ENCODE results near the gene GALR2.
"Not testable (repeated sequence)": the region's sequence is repeated elsewhere in the genome, so short reads cannot be mapped to it uniquely, and the experiment has no call there.

Gene GALR2

GRCh38 chr17:76050538-76051467 is 23.8 kb upstream of the GALR2 start:
- no peak for DNase-seq (ENCODE audit: low read depth in 2 of 2)

- DNase-seq (ENCODE audit: low read depth in 2 of 2): no peak
These were observed 23.0 kb upstream of the GALR2 start for GRCh38 chr17:76051561-76051960.

GRCh38 chr17:76053246-76054111 is 21.1 kb upstream of the GALR2 start:
- DNase-seq (ENCODE audit: low read depth in 2 of 2): no peak

GRCh38 chr17:76054112-76054476 is 20.5 kb upstream of the GALR2 start:
- no peak for DNase-seq (ENCODE audit: low read depth in 2 of 2)

- DNase-seq (ENCODE audit: low read depth in 2 of 2): no peak
These were observed 17.7 kb upstream of the GALR2 start for GRCh38 chr17:76056882-76057281.

- DNase-seq (ENCODE audit: low read depth in 2 of 2): not testable (repeated sequence)
These were observed 16.3 kb upstream of the GALR2 start for GRCh38 chr17:76058264-76058663.

GRCh38 chr17:76063875-76064546 is 10.6 kb upstream of the GALR2 start:
- DNase-seq (ENCODE audit: low read depth in 2 of 2): no peak

- no peak for DNase-seq (ENCODE audit: low read depth in 2 of 2)
These were observed 8.8 kb upstream of the GALR2 start for GRCh38 chr17:76065775-76066174.

- DNase-seq (ENCODE audit: low read depth in 2 of 2): no peak
These were observed 2.9 kb upstream of the GALR2 start for GRCh38 chr17:76071531-76072147.

GRCh38 chr17:76072148-76072858 is 2.3 kb upstream of the GALR2 start, which contains the start of gene SRP68:
Gene SRP68 (minus strand): TSS chr17:76072517. CDS start chr17:76072491, 26 bp downstream.
- DNase-seq (ENCODE audit: low read depth in 2 of 2): peak; percentile 61 to 63

GRCh38 chr17:76075364-76076145 is 974 bp downstream of the GALR2 start:
- DNase-seq (ENCODE audit: low read depth in 2 of 2): no peak

GRCh38 chr17:76076146-76076764 is 1.7 kb downstream of the GALR2 start:
- no peak for DNase-seq (ENCODE audit: low read depth in 2 of 2)

GRCh38 chr17:76076765-76077583 is 2.4 kb downstream of the GALR2 start:
- DNase-seq (ENCODE audit: low read depth in 2 of 2): no peak

- DNase-seq (ENCODE audit: low read depth in 2 of 2): no peak
These were observed 3.1 kb downstream of the GALR2 start for GRCh38 chr17:76077584-76078110.

GRCh38 chr17:76078370-76078769 is 3.8 kb downstream of the GALR2 start:
- not testable (repeated sequence) for DNase-seq (ENCODE audit: low read depth in 2 of 2)

- DNase-seq (ENCODE audit: low read depth in 2 of 2): no peak
These were observed 4.4 kb downstream of the GALR2 start, which contains the start of gene ZACN for GRCh38 chr17:76078860-76079534. Gene ZACN (plus strand): TSS chr17:76079182. CDS start chr17:76079265, 83 bp downstream.

- DNase-seq (ENCODE audit: low read depth in 2 of 2): no peak
These were observed 5.0 kb downstream of the GALR2 start for GRCh38 chr17:76079535-76079955.

Measured in fibroblast of skin of left biceps (primary cell).